IPS-20b (cell line): ENCODE data around the gene DACT1.

Experiments used
- H3K27ac ChIP-seq: one replicate; pipeline ENCODE4 v1.5.1; 2013; ENCODE audit warnings: low read length
- H3K27me3 ChIP-seq: 2 replicates; pipeline ENCODE4 v1.6.1; 2013; ENCODE audit warnings: mild to moderate bottlenecking, low read length, inconsistent platforms; ENCODE audit not compliant: insufficient read depth
- H3K36me3 ChIP-seq: 2 replicates; pipeline ENCODE4 v1.6.1; 2013; ENCODE audit warnings: low read depth, mild to moderate bottlenecking, inconsistent platforms, low read length, moderate library complexity; ENCODE audit not compliant: insufficient read depth
- H3K4me1 ChIP-seq: 2 replicates; pipeline ENCODE4 v1.6.1; 2013; ENCODE audit warnings: mild to moderate bottlenecking, control low read depth, inconsistent platforms, low read length, moderate library complexity; ENCODE audit not compliant: insufficient read depth
- H3K4me3 ChIP-seq: 2 replicates; pipeline ENCODE4 v1.5.1; 2013; ENCODE audit warnings: mild to moderate bottlenecking, low read length, inconsistent platforms
- H3K9ac ChIP-seq: 2 replicates; pipeline ENCODE4 v1.6.1; 2013; ENCODE audit warnings: low read depth, mild to moderate bottlenecking, inconsistent platforms, low read length, moderate library complexity
- H3K9me3 ChIP-seq: 2 replicates; pipeline ENCODE4 v1.6.1; 2013; ENCODE audit warnings: mild to moderate bottlenecking, low read depth, low read length, inconsistent platforms; ENCODE audit not compliant: insufficient read depth

DACT1 gene

DNA sequence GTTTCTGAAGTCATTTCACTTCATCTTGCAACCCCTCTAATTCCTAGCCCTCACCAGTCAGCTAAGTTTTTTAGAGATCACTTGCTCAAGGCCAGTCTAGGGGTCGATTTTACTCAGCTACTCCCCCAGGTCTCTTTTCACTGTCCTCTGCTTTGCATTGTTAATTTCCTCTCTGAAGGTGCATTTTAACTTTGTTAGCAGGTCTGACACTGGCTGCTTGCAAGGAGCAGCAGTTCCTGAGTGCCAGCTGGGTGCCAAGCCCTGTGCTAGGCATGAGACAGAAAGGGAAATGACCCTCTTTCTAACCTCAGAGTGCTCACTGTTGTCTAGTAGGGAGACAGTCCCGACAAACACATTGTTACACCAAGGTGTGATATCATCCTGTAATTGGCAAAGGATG, 17.8 kb upstream of the DACT1 start:
- Histone ChIP-seq H3K4me1 (peaks cover 26% of the 10 kb centered on the region), H3K9me3 (no peaks in the 10 kb centered on the region), H3K27me3 (no peaks in the 10 kb centered on the region), H3K9ac (no peak overlapping the region), H3K36me3 (no peaks in the 10 kb centered on the region), H3K27ac (no peak overlapping the region), H3K4me3 (no peak overlapping the region)

DNA sequence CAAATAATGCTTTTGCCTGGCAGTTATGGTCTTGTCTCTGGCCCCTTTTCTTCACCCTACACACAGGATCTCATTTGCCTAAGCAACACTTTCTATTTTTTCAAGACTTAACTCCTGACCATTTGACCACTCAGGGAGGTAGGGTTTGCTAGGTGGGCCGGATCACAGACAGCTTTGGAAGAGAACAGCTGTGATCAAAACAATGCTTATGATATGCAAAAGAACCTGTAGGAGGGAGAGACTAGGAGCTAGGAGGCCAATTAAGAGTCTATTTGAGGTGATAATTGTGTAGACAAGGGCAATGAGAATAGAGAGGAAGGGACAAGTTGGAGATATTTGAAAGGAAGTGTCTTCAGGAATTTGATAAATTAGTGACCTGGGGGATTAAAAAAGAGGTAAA, 12.3 kb upstream of the DACT1 start:
- Histone ChIP-seq H3K27ac (no peak overlapping the region), H3K36me3 (no peaks in the 10 kb centered on the region), H3K27me3 (peaks cover 19% of the 10 kb centered on the region; the same call in 1 of the 2 replicates), H3K4me3 (peak overlapping the region; percentile 22; the same call in 1 of the 2 replicates), H3K9me3 (no peaks in the 10 kb centered on the region), H3K4me1 (peaks cover 51% of the 10 kb centered on the region), H3K9ac (no peak overlapping the region)

DNA sequence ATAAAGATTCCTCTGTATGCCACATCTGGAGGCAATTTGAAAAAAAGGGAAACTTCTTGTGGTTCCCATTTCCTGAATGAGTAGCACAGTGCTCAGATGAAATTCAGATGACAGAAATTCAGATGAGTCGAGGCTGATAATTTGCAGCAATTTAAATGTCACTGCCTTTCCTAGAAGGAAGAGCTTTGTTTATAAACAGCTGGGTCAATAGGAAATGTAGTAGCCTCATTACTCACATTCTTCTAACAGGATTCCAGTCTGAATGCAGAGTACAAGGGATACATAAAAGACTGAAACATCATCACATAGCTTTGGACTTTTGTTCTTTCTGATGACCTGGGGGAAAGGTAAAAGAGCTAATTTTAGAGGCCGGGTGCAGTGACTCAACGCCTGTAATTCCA, 11.3 kb upstream of the DACT1 start:
- Histone ChIP-seq H3K36me3 (no peaks in the 10 kb centered on the region), H3K4me1 (peaks cover 41% of the 10 kb centered on the region), H3K4me3 (no peak overlapping the region), H3K9ac (no peak overlapping the region), H3K9me3 (no peaks in the 10 kb centered on the region), H3K27me3 (peaks cover 23% of the 10 kb centered on the region), H3K27ac (no peak overlapping the region)

DNA sequence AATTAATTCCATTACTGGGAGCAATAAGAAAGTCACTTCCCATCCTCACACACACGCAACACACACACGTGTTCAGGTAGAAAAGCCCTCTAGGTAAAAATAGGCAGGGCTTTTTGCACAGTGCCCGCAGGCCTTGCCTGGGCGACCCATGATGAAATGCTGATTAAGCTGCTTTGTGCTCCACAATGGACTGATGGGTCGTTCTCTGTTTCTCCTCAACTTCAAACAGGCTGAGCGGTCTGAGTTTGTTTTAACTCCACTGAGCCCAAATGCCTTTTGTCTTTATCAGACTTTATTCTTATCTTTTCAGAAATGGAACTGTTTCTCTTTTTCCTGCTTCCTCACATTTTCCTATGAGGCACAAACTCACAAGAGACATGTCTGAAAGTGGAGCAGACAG, 9.4 kb upstream of the DACT1 start:
- Histone ChIP-seq H3K4me1 (peaks cover 37% of the 10 kb centered on the region), H3K9ac (0 out of 2 replicates have a peak overlapping the region, but pooled peaks have one; percentile 33), H3K27me3 (peaks cover 33% of the 10 kb centered on the region), H3K27ac (no peak overlapping the region), H3K9me3 (no peaks in the 10 kb centered on the region), H3K4me3 (0 out of 2 replicates have a peak overlapping the region, but pooled peaks have one; percentile 2), H3K36me3 (no peaks in the 10 kb centered on the region)

DNA sequence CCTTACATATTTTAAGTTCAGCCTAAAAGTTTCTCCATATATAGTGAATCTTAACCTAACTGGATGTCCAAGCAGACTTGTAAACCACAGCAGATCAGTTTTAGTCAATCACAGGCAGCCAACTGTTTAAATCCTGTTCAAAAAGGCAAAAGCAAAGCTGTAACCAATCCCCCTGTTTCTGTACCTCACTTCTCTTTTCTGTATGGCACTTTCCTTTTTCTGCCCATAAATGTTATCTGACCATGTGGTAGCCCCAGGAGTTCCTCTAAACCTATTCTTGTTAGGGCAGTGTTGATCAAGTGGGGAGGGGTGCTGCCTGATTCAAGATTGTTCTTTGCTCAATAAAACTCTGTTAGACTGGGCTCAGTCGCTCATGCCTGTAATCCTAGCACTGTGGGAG, 8.5 kb upstream of the DACT1 start:
- Histone ChIP-seq H3K27me3 (peaks cover 41% of the 10 kb centered on the region), H3K27ac (no peak overlapping the region), H3K9ac (no peak overlapping the region), H3K4me1 (peaks cover 41% of the 10 kb centered on the region), H3K4me3 (no peak overlapping the region), H3K9me3 (no peaks in the 10 kb centered on the region), H3K36me3 (no peaks in the 10 kb centered on the region)

DNA sequence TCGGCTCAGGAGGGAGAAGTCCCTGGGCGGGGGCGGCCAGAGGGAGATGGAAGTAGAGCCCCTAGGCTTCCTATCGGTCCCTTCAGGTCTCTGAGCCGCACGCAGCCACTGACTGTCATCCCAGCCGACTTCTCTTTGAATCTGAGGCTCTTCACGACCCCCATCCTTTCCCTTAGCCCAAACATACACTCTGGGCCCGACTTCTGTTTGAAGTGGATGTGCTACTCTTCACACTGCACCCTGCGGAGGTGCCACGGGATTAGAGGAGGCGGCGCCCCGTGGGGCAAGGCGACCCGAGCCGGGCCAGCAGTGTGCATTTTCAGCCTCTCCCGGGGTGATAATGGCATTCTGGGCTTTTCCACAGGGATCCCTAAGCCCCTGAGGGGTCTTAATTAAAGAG, 6.0 kb upstream of the DACT1 start:
- Histone ChIP-seq H3K4me1 (peaks cover 47% of the 10 kb centered on the region), H3K27ac (no peak overlapping the region), H3K36me3 (no peaks in the 10 kb centered on the region), H3K4me3 (no peak overlapping the region), H3K9ac (no peak overlapping the region), H3K27me3 (peaks cover 59% of the 10 kb centered on the region), H3K9me3 (no peaks in the 10 kb centered on the region)

DNA sequence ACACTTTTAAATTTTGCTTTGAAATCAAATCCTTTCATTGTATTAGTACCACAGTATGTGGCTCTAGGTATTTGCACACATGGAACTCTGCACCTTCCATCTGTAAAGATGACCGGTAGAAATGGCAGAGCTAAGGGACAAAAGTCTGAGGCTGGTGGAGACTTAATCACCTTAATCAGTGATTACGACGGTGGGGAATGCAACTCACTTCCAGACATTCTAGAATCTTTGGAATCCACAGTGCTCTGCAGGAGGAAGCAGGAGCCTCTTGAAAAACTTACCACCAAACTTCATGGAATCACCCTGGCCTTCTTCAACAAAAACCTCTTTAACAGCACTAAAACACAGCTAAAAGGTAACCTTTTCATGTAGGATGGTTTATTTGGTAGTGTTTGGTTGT, 3.9 kb upstream of the DACT1 start:
- no peak overlapping the region for H3K9ac ChIP-seq
- H3K27me3 ChIP-seq = peaks cover 63% of the 10 kb centered on the region
- no peaks in the 10 kb centered on the region for H3K36me3 ChIP-seq
- no peak overlapping the region for H3K27ac ChIP-seq
- H3K9me3 ChIP-seq = no peaks in the 10 kb centered on the region
- no peak overlapping the region for H3K4me3 ChIP-seq
- H3K4me1 ChIP-seq = peaks cover 37% of the 10 kb centered on the region

DNA sequence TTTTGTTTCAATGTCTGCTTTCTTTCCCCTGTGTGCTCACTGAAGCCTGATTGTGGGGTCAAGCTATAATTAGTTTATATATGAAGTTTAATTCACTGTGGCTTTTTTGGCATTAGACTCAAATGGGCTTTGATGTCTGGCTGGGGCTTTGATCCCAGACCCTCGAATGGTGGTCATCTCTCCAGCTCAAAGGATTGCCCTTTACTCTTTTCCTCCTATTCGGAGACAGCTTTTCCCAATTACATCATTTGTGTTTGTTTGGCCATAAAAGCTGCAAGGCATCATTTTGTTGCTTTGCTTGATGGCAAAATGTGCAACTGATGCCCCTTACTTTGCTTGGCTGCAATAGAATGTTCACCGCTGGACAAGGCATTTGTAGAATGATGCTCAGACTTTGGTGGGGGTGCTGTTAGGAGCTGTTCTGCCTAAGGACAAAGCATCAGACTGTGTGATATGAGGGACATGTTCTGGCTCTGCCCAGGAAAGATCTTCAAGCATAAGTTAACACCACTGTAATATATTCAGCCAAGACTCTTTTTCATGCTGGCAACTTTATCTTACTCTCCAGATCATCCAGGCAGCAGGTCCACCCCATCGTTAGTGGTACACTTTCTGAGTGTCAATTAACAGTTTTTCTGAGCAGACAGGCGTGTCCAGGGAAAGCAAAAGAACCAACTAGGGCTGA, 3.2 kb upstream of the DACT1 start:
- Histone ChIP-seq H3K36me3 (no peaks in the 10 kb centered on the region), H3K4me1 (peaks cover 29% of the 10 kb centered on the region), H3K27me3 (peaks cover 63% of the 10 kb centered on the region), H3K4me3 (peak overlapping the region; percentile 40), H3K27ac (no peak overlapping the region), H3K9me3 (no peaks in the 10 kb centered on the region), H3K9ac (peak overlapping the region; percentile 41; the same call in 1 of the 2 replicates)

DNA sequence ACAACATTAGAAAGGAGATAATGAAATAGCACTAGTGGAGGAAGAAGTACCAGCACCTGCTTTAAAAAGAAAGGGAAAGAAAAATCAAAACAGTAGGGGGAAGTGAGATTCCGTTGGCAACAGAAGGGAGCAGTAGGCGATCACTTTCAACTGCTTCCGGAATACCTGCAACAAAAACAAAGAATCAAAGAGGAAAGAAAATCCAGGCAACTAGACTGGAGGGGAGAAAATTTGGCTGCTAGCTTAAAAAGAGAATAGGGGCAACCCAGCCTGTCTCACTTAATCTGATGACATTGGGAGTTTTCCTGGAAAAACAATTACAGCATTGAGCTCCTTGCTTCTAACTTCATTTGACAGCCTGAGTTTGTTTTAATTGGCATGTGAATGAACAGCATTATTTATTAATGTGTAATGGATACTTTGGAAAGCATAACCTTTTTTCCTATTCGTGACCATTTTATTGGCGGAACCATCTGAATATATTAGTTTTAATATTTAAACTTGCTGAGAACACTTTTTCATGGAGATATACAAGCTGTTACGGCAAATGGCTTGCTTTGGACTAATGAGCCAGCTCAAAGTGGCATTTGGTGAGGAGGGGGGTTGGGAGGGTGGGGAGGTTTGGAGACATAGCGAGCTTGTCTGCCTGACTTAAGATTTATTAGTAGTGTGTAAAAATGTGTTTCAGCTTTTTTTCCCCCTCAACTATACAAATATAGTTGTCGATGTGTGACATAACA, 2.5 kb upstream of the DACT1 start:
- Histone ChIP-seq H3K36me3 (no peaks in the 10 kb centered on the region), H3K27me3 (peaks cover 67% of the 10 kb centered on the region), H3K27ac (no peak overlapping the region), H3K4me3 (peak overlapping the region; percentile 40), H3K9ac (no peak overlapping the region; the same call in 1 of the 2 replicates), H3K4me1 (peaks cover 29% of the 10 kb centered on the region), H3K9me3 (no peaks in the 10 kb centered on the region)

DNA sequence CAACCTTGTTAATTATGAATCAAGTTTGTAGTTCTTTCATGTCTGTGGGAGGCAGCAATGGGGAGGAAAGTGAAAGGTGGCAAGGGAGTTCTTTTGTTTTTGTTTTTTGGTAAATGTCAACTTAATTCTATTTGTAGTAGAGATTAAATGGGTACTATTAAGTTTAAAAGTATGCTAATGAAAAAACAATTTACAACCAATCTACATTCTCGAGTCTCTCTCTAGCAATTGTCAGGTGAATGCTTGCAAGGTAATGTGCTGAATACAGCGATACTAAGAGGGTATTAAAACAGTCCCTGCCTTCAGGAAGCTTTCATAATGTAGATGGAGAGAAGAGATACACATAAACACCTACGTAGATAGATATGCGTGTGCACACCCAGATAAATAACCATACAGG, 1.6 kb upstream of the DACT1 start:
- H3K27me3 ChIP-seq = peaks cover 66% of the 10 kb centered on the region
- H3K27ac ChIP-seq = no peak overlapping the region
- no peaks in the 10 kb centered on the region for H3K9me3 ChIP-seq
- H3K9ac ChIP-seq = no peak overlapping the region
- peaks cover 29% of the 10 kb centered on the region for H3K4me1 ChIP-seq
- H3K36me3 ChIP-seq = peaks cover under 1% of the 10 kb centered on the region; the same call in 1 of the 2 replicates
- no peak overlapping the region for H3K4me3 ChIP-seq

DNA sequence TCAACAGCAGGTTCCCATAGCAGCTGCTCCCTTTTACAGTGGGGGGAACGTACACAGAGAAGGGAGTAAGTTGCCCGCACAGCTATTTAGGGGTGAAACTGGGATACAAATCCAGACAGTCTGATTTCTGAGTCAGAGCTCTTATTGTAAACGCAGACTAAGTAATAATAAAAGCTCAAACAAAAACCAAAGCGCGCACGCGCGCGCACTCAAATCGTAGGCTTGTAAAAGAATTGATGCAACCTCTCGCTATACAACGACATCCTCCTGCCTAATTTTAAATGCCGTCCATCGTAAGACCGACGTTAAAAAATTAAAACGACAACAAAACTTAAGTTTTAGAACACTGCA, 747 bp upstream of the DACT1 start:
- peaks cover 9% of the 10 kb centered on the region for H3K36me3 ChIP-seq
- H3K27ac ChIP-seq = no peak overlapping the region
- H3K4me1 ChIP-seq = peaks cover 29% of the 10 kb centered on the region
- H3K27me3 ChIP-seq = peaks cover 57% of the 10 kb centered on the region
- peak overlapping the region; percentile 43; the same call in 1 of the 2 replicates for H3K9ac ChIP-seq
- H3K9me3 ChIP-seq = no peaks in the 10 kb centered on the region
- peak overlapping the region; percentile 70 for H3K4me3 ChIP-seq
